ENCODE measurements around the gene FES.

GRCh38 chr15:90838139-90838538, 46.2 kb upstream of the FES start:
- TF ChIP-seq, protein P1, sequence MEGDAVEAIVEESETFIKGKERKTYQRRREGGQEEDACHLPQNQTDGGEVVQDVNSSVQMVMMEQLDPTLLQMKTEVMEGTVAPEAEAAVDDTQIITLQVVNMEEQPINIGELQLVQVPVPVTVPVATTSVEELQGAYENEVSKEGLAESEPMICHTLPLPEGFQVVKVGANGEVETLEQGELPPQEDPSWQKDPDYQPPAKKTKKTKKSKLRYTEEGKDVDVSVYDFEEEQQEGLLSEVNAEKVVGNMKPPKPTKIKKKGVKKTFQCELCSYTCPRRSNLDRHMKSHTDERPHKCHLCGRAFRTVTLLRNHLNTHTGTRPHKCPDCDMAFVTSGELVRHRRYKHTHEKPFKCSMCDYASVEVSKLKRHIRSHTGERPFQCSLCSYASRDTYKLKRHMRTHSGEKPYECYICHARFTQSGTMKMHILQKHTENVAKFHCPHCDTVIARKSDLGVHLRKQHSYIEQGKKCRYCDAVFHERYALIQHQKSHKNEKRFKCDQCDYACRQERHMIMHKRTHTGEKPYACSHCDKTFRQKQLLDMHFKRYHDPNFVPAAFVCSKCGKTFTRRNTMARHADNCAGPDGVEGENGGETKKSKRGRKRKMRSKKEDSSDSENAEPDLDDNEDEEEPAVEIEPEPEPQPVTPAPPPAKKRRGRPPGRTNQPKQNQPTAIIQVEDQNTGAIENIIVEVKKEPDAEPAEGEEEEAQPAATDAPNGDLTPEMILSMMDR (IDR thresholded peaks at IDR 0.05) = no peak
- no peak for TF ChIP-seq POLR2A (IDR thresholded peaks at IDR 0.05)
